Measurements from ENCODE around the gene KCNJ4. TPM values are rescaled to one million over a fixed set of nuclear protein-coding genes. Genes with fewer than 3 reads are reported as not detected.

The KCNJ4 gene
- total RNA-seq, 1 donor, result not detected

DNA sequence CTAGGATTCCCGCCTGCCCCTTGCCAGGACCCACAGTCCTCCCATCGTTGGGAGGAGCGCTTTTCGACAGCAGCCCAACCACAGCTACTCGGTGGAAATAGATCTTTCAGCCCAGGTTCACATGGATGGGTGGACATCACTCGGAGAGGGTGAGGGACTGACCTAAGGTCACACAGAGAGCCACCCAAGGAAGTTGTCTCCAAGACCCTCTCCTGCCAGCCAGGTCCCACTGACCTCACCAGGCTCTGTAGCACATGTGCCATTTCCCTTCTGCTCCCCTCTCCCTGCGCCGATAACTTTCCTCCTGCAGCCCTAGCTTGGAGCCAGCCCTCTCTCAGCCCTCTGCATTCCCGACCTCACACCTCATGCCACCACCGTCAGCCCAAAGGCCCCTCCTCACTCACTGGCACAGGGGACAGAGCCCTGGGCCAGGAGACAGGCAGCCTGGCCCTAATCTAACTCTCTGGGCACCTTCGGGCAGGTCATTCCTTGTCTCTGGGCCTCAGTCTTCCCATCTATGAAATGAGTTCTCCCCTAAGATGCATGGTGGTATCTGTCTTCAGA, 4.7 kb downstream of the KCNJ4 start:
- H3K27me3 ChIP-seq (ENCODE audit: insufficient read depth, low read length), result peaks cover 24% of the 10 kb centered on the region

DNA sequence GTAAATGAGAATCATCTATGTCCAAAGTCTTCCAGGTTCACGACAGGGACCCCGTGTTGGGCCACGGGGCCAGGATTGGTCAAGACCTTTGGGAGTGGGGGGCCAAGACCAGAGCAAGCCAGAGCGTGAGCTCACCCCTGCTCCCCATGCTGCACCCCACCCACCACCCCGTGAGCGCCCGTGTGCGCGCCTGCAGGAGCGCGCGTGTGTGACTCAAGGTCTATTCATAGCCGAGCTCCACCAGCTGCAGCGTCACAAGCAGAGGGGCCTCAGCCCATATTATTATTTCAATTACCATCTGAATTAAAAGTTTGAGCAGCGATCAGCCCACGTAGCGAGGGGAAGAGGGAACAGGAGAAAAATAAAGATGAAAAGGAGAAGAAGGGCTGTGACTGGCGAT, 5.2 kb downstream of the KCNJ4 start:
- Histone ChIP-seq H3K9me3 (ENCODE audit: low read depth, low read length) (no peaks in the 10 kb centered on the region), H3K4me1 (ENCODE audit: insufficient read depth, low read length) (peaks cover 8% of the 10 kb centered on the region), H3K27me3 (ENCODE audit: insufficient read depth, low read length) (peaks cover 24% of the 10 kb centered on the region), H3K4me3 (ENCODE audit: low read length) (no peak overlapping the region)

More for the DNA sequence above, 4.7 kb downstream of the KCNJ4 start:
- no peak overlapping the region for H3K4me3 ChIP-seq (ENCODE audit: low read length)
- no peaks in the 10 kb centered on the region for H3K9me3 ChIP-seq (ENCODE audit: low read depth, low read length)
- H3K4me1 ChIP-seq (ENCODE audit: insufficient read depth, low read length), result peaks cover 8% of the 10 kb centered on the region

DNA sequence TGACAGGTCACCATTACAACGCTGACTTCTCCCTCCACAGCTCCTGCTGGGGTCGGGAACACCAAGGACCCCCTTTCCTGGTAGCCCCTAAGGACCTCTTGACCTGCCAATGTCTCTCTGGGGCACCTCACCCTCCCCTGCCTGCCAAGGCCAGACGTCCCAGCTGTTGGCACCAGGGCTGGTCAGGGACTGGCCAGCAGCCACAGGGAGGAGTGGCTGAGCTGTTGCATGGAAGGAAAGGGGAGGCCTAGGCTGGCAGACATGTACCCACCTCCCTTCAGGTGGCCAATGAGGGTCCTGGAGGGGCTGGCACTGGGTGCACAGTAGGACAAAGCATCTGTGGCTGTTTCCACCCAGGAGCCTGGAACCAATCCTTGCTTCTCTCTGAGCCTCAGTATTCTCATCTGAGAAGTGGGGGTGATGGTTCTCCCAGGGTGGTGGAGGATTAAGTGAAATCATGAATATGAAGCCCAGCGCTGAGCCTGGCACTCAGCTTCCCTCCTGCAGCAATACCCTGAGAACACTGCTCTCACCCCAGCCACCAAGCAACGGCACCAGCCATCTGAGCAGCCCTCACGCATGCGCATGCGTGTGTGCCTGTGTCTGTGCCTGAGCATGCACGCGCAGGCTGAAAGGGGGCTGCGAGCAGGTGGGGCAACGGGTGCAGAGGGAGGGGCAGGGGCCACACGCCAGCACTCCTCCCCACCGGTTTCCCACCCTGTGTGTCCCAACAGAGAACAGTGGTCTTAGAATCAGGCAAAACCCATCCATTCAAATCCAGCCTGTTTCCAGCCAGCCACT, 5.9 kb downstream of the KCNJ4 start:
- Histone ChIP-seq H3K9me3 (ENCODE audit: low read depth, low read length) (no peaks in the 10 kb centered on the region), H3K27me3 (ENCODE audit: insufficient read depth, low read length) (peaks cover 20% of the 10 kb centered on the region), H3K4me1 (ENCODE audit: insufficient read depth, low read length) (peaks cover 2% of the 10 kb centered on the region), H3K4me3 (ENCODE audit: low read length) (no peak overlapping the region)

DNA sequence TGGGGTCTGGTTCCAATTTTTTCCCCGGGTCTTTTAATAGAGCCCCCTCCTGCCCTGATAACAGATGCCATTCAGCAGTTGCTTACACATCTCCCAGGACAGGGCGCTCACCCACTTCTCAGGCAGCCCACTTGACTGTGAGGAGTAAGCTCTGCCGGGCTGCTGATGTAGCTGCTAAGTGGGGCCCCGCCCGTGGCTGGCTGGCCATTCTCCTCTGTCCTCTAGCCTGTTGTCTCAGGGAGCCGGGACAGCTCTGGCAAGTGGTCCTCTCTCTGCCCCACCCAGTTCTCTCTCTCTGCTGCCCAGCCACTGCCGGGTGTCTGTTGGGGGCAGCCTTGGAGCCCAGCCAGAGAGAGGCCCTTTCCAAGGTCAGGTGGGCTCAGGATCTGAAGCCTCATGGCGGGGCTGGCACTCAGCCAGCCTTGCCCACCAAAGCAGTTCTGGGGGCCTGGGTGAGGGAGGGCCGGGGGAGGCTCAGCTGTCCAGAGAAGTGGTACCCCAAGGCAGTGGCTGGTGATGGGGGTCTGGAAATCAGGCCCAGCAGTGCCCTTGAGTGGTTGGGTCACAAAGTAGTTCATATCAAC, 8.9 kb downstream of the KCNJ4 start:
- Histone ChIP-seq H3K4me3 (ENCODE audit: low read length) (no peak overlapping the region), H3K9me3 (ENCODE audit: low read depth, low read length) (no peaks in the 10 kb centered on the region), H3K4me1 (ENCODE audit: insufficient read depth, low read length) (no peaks in the 10 kb centered on the region), H3K27me3 (ENCODE audit: insufficient read depth, low read length) (peaks cover 3% of the 10 kb centered on the region)

DNA sequence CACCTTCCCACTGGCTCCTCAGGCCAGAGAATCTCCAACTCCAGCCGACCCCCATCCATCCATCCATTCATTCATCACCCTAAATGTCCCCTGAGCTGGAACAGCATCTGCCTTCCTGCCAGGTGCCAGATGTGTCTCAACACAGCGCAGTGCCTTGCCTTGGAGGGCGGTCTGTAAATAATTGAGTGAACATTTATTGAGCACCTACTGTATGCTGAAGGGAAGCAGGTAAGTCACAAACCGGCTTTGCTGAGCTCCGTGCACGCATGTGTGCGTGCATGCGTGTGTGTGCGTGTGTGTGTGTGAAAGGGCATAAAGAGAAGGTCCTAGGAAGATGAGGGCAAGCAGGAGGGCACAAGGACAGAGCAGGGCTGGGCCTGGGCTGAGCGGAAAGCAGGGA, 10.2 kb downstream of the KCNJ4 start:
- Histone ChIP-seq H3K4me3 (ENCODE audit: low read length) (no peak overlapping the region), H3K27me3 (ENCODE audit: insufficient read depth, low read length) (no peaks in the 10 kb centered on the region), H3K9me3 (ENCODE audit: low read depth, low read length) (no peaks in the 10 kb centered on the region), H3K4me1 (ENCODE audit: insufficient read depth, low read length) (no peaks in the 10 kb centered on the region)

GRCh38 chr22:38443628-38444521, 11.1 kb downstream of the KCNJ4 start:
- Histone ChIP-seq H3K4me3 (ENCODE audit: low read length) (no peak overlapping the region), H3K9me3 (ENCODE audit: low read depth, low read length) (no peaks in the 10 kb centered on the region), H3K27me3 (ENCODE audit: insufficient read depth, low read length) (no peaks in the 10 kb centered on the region), H3K4me1 (ENCODE audit: insufficient read depth, low read length) (no peaks in the 10 kb centered on the region)

DNA sequence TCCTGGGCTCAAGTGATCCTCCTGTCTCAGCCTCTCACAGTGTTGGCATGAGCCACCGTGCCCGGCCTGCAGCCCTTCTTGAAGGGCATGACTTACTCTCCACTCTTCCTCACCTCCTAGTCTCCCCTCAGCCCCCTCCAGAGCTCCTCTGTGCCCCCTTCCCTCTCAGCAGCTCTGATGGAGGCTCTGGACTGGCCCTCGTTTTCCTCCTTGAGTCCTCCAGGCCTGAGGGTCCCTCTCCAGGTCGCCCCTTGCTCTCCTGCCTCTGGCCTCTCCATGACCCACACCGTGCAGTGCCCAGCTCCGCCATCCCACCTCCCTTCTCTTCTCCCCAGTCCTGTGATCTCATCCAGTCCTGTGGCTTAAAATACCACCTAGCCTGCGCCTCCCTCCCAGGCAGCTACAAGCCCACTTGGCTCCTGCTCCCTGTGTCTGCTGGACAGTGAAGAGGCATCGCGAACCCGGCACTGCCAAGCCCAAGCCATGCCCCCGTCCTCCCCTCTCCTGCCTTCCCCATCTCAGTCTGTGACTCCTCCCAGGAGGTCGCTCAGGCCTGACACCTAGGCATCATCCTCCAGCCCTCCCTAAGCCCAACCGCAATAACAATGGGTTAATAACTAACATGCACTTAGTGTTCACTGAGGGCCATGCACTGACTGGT, 11.9 kb downstream of the KCNJ4 start:
- Histone ChIP-seq H3K9me3 (ENCODE audit: low read depth, low read length) (no peaks in the 10 kb centered on the region), H3K4me1 (ENCODE audit: insufficient read depth, low read length) (no peaks in the 10 kb centered on the region), H3K4me3 (ENCODE audit: low read length) (no peak overlapping the region), H3K27me3 (ENCODE audit: insufficient read depth, low read length) (no peaks in the 10 kb centered on the region)

DNA sequence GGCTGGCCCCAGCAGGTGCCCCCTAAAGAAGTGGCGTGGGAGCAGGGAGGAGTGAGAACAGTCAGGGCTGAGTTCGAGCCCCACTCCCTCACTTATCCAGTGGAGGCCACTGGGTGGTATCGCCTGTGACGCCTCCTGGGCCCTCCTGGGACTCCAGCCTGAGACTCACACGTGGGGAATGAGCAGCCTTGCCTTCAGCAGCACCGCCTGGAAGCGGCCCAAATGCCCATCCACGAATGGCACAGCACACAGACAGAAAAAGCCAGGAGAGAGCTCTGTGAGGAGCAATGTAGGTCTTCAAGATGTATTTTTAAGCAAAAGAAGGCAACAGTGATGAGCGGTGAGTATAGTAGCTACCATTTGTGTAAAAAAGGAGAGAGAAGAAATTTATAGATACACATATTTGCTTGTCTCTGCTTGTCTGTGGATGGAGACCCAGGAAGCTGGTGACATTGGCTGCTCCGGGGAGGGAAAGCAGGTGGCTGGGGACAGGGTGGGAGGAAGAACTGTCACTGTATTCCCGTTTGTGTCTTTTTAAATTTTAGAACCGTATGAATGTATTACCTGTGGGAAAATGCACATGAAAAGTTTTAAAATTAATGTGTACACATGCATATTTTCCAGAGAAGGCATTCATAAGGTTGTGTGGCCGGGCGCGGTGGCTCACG, 13.2 kb downstream of the KCNJ4 start:
- Histone ChIP-seq H3K4me3 (ENCODE audit: low read length) (no peak overlapping the region), H3K9me3 (ENCODE audit: low read depth, low read length) (no peaks in the 10 kb centered on the region), H3K27me3 (ENCODE audit: insufficient read depth, low read length) (no peaks in the 10 kb centered on the region), H3K4me1 (ENCODE audit: insufficient read depth, low read length) (no peaks in the 10 kb centered on the region)

- H3K9me3 ChIP-seq (ENCODE audit: low read depth, low read length), result no peaks in the 10 kb centered on the region
These were observed 14.2 kb downstream of the KCNJ4 start for GRCh38 chr22:38440747-38441350.

GRCh38 chr22:38437416-38437815, 17.6 kb downstream of the KCNJ4 start:
- no peaks in the 10 kb centered on the region for H3K4me1 ChIP-seq (ENCODE audit: insufficient read depth, low read length)
- no peaks in the 10 kb centered on the region for H3K9me3 ChIP-seq (ENCODE audit: low read depth, low read length)
- H3K4me3 ChIP-seq (ENCODE audit: low read length), result no peak overlapping the region
- no peaks in the 10 kb centered on the region for H3K27me3 ChIP-seq (ENCODE audit: insufficient read depth, low read length)

More at GRCh38 chr22:38440747-38441350, 14.2 kb downstream of the KCNJ4 start:
- Histone ChIP-seq H3K4me1 (ENCODE audit: insufficient read depth, low read length) (no peaks in the 10 kb centered on the region), H3K27me3 (ENCODE audit: insufficient read depth, low read length) (no peaks in the 10 kb centered on the region), H3K4me3 (ENCODE audit: low read length) (no peak overlapping the region)

DNA sequence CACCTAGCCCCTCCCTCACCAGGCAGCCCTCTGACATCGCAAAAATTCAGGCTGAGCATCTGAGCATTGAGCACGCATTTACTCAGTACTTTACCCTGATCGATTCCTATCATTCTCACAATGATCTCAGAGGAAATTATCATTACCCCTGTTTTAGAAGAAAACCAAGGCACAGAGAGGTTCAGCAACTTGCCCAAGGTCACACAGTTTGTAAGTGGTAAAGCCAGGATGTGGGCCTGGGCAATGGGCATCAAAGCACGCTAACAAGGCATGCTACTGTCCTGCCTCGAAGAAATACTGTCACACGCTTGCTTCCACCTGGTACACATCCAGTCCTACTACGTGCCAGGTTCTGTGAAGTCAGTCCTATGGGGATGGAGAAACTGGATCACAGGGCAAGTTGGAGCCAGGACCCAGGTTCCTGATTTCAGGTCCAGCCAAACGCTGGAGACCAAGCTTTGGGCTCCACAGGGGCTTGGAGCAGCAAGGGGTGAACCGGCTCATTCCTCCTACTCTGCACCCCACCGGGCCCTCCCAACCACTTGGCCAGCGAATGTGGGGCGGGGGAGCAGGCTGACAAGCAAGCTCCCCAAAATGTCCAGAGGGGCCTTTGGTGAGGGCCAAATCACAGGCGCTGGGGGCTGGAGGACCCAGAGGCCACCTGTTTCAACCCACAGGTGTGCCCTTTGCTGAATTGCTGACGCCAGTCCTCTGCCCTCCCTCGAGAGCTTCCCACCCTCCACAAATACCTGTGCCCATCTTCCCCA, 18.2 kb downstream of the KCNJ4 start:
- no peak overlapping the region for H3K4me3 ChIP-seq (ENCODE audit: low read length)
- no peaks in the 10 kb centered on the region for H3K4me1 ChIP-seq (ENCODE audit: insufficient read depth, low read length)
- H3K9me3 ChIP-seq (ENCODE audit: low read depth, low read length), result no peaks in the 10 kb centered on the region
- H3K27me3 ChIP-seq (ENCODE audit: insufficient read depth, low read length), result no peaks in the 10 kb centered on the region

DNA sequence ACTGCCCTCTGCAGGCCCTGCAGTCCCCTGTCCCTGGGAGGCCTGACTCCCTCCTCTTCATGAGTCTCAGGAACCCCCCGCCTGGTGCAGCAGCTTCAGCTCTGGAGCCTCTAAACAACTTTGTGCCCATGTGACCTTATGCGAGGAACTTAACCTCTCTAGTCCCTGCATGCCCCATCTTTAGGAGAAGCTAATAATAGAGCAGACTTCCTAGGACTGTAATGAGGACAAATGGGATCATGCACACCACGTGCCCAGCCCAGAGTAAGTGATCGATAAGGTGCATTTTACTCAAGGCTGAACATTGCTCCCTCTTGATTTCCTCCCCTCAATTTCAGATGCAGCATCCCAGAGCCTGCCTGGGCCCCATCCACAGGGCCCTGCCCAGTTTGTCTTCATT, 19.0 kb downstream of the KCNJ4 start:
- Histone ChIP-seq H3K27me3 (ENCODE audit: insufficient read depth, low read length) (no peaks in the 10 kb centered on the region), H3K4me1 (ENCODE audit: insufficient read depth, low read length) (no peaks in the 10 kb centered on the region), H3K9me3 (ENCODE audit: low read depth, low read length) (no peaks in the 10 kb centered on the region), H3K4me3 (ENCODE audit: low read length) (no peak overlapping the region)

DNA sequence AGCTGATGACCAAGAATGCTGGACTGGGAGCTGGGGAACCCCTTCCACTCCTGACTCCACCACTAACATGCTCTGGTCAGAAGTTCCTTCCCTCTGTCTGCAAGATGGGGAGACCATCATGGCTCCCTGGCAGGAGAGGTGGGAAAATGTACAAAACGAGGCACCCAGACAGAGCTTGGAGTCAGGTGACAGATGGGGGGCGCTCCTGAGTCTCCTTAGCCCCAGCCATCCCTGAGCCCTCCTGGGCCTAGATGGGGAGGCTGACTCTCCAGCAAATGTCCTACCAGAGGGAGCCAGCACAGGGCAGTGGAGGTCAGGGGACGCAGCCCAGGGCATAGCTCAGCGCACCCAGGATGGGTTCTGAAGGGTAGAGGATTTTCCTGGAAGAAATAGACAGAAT, 20.0 kb downstream of the KCNJ4 start:
- H3K9me3 ChIP-seq (ENCODE audit: low read depth, low read length), result no peaks in the 10 kb centered on the region
- no peaks in the 10 kb centered on the region for H3K4me1 ChIP-seq (ENCODE audit: insufficient read depth, low read length)
- no peaks in the 10 kb centered on the region for H3K27me3 ChIP-seq (ENCODE audit: insufficient read depth, low read length)
- H3K4me3 ChIP-seq (ENCODE audit: low read length), result no peak overlapping the region

Data from mononuclear cell (primary cell).